RWPE2 (cell line): ENCODE measurements around the gene SMURF1.

ENCODE experiments used
- ATAC-seq: fragments of 200-7000 bp; cut with Tn5 transposase; 3 replicates; pipeline ENCODE4 v1.9.1; 2021; ENCODE audit warnings: low read depth
- DNase-seq: peaks from one replicate; pipeline ENCODE4 v3.0.0-alpha.2; 2020; ENCODE audit warnings: low spot score
- H3K27ac ChIP-seq: fragments of 450-650 bp; 2 replicates; pipeline ENCODE4 v1.5.1; 2017; ENCODE audit warnings: mild to moderate bottlenecking; ENCODE audit not compliant: poor library complexity, severe bottlenecking
- H3K27me3 ChIP-seq: fragments of 250-450 bp; sonication (Bioruptor Pico); 2 replicates; pipeline ENCODE4 v1.5.1; 2021; ENCODE audit warnings: mild to moderate bottlenecking, moderate library complexity; ENCODE audit not compliant: insufficient read depth, poor library complexity, severe bottlenecking
- H3K36me3 ChIP-seq: fragments of 250-450 bp; sonication (Bioruptor Pico); 2 replicates; pipeline ENCODE4 v1.5.1; 2020; ENCODE audit warnings: low read depth, mild to moderate bottlenecking, moderate library complexity
- H3K4me1 ChIP-seq: fragments of 250-450 bp; sonication (Bioruptor Pico); 2 replicates; pipeline ENCODE4 v1.5.1; 2021; ENCODE audit warnings: mild to moderate bottlenecking, moderate library complexity; ENCODE audit not compliant: insufficient read depth, poor library complexity, severe bottlenecking
- H3K4me3 ChIP-seq: fragments of 250-450 bp; sonication (Bioruptor Pico); 2 replicates; pipeline ENCODE4 v1.5.1; 2021; ENCODE audit warnings: mild to moderate bottlenecking, moderate library complexity; ENCODE audit not compliant: severe bottlenecking
- H3K9me3 ChIP-seq: fragments of 250-450 bp; sonication (Bioruptor Pico); 2 replicates; pipeline ENCODE4 v1.5.1; 2021; ENCODE audit warnings: mild to moderate bottlenecking, moderate library complexity; ENCODE audit not compliant: severe bottlenecking
- TF ChIP-seq, protein P1 (sequence below): fragments of 450-650 bp; IDR thresholded peaks from one replicate; pipeline ENCODE4 v1.5.1; 2017; ENCODE audit warnings: mild to moderate bottlenecking, moderate library complexity; ENCODE audit not compliant: poor library complexity, severe bottlenecking

Gene SMURF1

GRCh38 chr7:99099499-99100077 lies 44.3 kb downstream of the SMURF1 start:
- H3K4me3 ChIP-seq: no peak overlapping the region
- no peak for DNase-seq
- H3K36me3 ChIP-seq: no peaks in the 10 kb centered on the region; the same call in none of the 2 replicates
- no peaks in the 10 kb centered on the region for H3K27me3 ChIP-seq
- TF ChIP-seq, protein P1, sequence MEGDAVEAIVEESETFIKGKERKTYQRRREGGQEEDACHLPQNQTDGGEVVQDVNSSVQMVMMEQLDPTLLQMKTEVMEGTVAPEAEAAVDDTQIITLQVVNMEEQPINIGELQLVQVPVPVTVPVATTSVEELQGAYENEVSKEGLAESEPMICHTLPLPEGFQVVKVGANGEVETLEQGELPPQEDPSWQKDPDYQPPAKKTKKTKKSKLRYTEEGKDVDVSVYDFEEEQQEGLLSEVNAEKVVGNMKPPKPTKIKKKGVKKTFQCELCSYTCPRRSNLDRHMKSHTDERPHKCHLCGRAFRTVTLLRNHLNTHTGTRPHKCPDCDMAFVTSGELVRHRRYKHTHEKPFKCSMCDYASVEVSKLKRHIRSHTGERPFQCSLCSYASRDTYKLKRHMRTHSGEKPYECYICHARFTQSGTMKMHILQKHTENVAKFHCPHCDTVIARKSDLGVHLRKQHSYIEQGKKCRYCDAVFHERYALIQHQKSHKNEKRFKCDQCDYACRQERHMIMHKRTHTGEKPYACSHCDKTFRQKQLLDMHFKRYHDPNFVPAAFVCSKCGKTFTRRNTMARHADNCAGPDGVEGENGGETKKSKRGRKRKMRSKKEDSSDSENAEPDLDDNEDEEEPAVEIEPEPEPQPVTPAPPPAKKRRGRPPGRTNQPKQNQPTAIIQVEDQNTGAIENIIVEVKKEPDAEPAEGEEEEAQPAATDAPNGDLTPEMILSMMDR: no peak
- peaks cover 37% of the 10 kb centered on the region for H3K4me1 ChIP-seq
- no peak for ATAC-seq
- H3K9me3 ChIP-seq: no peaks in the 10 kb centered on the region
- peak overlapping the region; percentile 15 for H3K27ac ChIP-seq

- H3K27me3 ChIP-seq: no peaks in the 10 kb centered on the region
- no peak overlapping the region for H3K4me3 ChIP-seq
- DNase-seq: no peak
- H3K27ac ChIP-seq: peak overlapping the region; percentile 15
- H3K36me3 ChIP-seq: no peaks in the 10 kb centered on the region; the same call in none of the 2 replicates
- no peak for ATAC-seq
- H3K4me1 ChIP-seq: peaks cover 34% of the 10 kb centered on the region
- TF ChIP-seq, protein P1: no peak
- H3K9me3 ChIP-seq: no peaks in the 10 kb centered on the region
These were observed 44.9 kb downstream of the SMURF1 start for GRCh38 chr7:99098824-99099498.

DNA sequence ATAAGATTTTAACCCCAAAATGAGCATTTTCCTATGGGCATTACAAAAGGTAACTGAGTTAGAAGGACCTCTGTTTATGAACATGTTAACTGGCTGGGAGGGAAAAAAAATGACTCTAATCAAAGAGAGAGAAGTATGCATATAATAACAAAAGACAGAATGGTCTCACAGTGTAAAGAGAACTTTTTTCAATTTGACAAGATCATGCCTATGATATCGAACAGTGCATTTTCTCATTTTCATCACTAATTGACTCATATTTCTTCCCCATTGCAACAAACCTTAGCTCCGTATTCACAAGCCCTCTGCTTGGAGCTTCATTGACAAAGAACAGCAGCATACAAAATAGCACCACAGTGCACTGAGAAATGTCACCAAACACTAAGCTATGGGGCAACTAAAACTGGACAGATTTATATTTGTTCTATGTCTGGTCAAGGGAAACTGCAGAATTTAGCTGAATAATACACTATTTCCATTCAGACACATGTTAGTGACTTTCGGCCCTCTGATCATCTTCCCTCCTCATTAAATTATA lies 45.6 kb downstream of the SMURF1 start:
- DNase-seq: no peak
- no peak overlapping the region for H3K4me3 ChIP-seq

GRCh38 chr7:99097730-99098129 lies 46.2 kb downstream of the SMURF1 start:
- peaks cover 26% of the 10 kb centered on the region for H3K4me1 ChIP-seq
- no peak for DNase-seq
- no peak for ATAC-seq
- H3K27ac ChIP-seq: no peak overlapping the region
- H3K9me3 ChIP-seq: no peaks in the 10 kb centered on the region
- no peaks in the 10 kb centered on the region for H3K27me3 ChIP-seq
- TF ChIP-seq, protein P1: no peak
- H3K4me3 ChIP-seq: no peak overlapping the region
- H3K36me3 ChIP-seq: no peaks in the 10 kb centered on the region; the same call in none of the 2 replicates

More for the DNA sequence above, 45.6 kb downstream of the SMURF1 start:
- Histone ChIP-seq H3K27ac (peak overlapping the region; percentile 15), H3K36me3 (no peaks in the 10 kb centered on the region; the same call in none of the 2 replicates), H3K27me3 (no peaks in the 10 kb centered on the region), H3K4me1 (peaks cover 32% of the 10 kb centered on the region), H3K9me3 (no peaks in the 10 kb centered on the region)
- ATAC-seq: no peak
- TF ChIP-seq, protein P1: no peak
